Islet of Langerhans (tissue), 1 donor: ENCODE results near the gene RASL11B.
"Not testable (repeated sequence)": the region's sequence is repeated elsewhere in the genome, so short reads cannot be mapped to it uniquely, and the experiment has no call there.

Source experiments
- FAIRE-seq: peaks from one replicate; lab custom pipeline; 2011; peaks lifted over from hg19 to GRCh38; lab: Jason Lieb, UNC

The RASL11B gene

DNA sequence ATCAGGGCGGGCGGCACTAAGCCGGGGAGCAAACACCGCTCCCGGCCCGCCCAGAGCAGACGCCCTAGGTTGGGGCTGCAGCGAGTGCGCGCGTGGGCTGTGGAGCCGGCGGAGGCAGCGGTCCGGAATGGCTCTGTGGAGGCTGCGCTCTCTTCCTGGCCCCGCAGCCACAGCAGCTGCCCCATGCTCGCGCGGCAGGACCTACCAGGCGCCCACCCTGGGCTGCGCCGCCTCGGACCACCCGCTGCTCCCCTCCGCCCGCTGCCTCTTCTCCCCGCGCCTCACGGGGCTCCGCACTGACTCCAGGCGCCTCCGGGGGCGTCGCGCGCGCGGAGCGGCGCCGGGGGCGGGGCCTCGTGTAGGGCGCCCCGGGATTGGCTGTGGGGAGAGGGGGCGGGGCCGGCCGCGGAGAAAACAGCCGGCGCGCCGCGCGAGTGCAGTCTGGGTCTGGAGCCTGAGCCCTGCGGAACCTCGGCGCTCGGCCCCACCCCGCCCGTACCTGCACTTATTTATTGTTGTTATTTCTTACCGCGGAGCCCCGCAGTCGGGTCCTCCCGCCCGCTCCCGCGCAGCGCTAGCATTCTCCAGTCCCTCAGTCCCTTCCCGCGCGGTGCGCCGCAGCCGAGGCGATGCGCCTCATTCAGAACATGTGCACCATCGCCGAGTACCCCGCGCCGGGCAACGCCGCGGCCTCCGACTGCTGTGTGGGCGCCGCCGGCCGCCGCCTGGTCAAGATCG is at the start of gene RASL11B:
TSS of gene RASL11B (plus strand) at position 439 of the 738 bp plus-strand sequence. CDS start at position 630, 191 bp downstream.
- FAIRE-seq: no peak

GRCh38 chr4:52813546-52813945 is 48.6 kb upstream of the RASL11B start:
- FAIRE-seq: no peak

GRCh38 chr4:52822583-52822971 is 39.5 kb upstream of the RASL11B start:
- no peak for FAIRE-seq

DNA sequence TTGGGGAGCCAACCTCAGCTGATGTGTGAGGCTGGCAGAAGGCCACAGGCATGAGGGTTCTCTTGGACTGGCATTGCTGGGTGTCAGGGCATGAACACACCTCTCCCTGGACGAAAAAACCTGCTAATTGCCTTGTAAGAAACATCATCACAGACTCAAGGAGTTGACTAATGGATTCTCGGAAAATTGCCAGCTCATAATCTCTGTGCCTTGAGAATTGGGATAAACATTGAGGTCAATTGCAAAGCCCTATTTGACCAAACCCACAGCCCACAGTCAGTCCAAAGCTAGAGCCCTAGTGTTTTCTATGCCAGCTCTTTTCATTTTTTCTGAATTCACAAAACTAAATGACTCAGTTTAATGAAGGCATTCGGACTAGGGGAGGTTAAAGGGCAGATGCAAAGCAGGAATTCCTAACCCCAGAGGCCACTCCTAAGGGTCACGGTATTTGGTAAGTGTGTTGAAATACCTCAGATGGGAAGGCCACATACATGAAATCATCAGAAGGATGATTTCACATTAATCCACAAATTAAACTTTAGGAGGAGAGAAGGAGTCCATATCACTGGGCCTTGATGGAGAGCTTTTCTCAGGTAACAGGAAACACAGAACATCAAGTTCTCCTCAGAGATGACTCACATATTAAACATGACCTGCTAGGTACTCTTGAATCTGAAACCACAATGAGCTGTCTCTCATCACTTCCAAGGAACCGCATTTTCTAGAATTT is 39.0 kb upstream of the RASL11B start:
- FAIRE-seq: no peak

DNA sequence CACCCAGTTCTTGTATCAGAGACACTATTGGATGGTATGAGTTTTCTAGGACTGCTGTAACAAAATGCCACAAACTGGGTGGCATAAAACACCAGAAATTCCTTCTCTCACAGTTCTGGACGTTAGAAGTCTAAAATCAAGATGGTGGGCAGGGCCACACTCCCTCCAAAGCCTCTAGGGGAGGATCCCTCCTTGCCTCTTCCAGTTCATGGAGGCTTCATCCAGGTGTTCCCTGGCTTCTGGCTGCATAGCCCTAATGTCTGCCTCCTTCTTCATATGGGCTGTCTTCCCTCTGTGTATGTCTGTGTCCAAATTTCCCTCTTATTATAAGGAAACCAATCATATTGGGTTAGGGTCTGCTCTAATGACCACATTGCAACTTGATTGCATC is 38.4 kb upstream of the RASL11B start:
- no peak for FAIRE-seq

- FAIRE-seq: no peak
Observed at GRCh38 chr4:52824270-52824602, 37.9 kb upstream of the RASL11B start.

DNA sequence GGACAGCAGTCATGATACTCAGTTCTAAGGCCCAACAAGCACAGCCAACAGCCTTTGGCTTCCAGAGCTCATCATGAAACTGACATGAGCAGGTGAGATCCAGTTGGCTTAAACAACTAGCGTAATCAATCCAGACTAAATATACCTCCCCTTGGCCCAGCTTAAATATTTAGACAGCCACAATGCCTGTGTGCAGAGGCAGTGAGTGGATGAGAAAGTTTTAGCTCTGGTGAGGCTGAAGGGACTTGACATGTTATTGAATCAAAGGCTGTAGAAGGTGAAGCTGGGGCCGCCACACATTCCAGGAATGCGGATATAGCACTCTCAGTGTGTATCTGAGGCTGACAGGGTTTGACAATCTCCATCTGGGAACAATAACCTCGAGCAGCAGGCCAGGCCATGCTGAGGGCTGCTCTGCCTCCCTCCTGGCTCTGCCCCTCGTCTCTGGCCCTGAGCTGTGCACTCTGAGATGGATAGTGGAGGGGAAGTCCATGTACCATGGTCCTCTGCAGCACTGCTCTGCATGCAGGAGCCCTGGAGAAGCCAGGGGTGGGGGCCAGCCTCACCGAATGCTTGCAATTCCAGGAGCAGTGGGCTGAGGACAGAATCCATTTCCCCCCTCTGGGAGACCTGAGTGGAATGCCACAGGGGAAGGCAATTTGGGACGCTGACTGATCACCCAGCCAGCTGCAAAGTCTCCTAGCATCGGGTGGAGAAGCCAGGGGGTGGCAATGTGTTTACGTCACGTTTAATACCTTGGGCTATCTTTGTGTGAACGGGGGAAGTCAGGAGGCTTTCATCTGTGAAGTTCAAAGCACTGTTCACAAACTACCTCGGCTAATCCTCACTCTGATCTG is 37.3 kb upstream of the RASL11B start:
- no peak for FAIRE-seq

DNA sequence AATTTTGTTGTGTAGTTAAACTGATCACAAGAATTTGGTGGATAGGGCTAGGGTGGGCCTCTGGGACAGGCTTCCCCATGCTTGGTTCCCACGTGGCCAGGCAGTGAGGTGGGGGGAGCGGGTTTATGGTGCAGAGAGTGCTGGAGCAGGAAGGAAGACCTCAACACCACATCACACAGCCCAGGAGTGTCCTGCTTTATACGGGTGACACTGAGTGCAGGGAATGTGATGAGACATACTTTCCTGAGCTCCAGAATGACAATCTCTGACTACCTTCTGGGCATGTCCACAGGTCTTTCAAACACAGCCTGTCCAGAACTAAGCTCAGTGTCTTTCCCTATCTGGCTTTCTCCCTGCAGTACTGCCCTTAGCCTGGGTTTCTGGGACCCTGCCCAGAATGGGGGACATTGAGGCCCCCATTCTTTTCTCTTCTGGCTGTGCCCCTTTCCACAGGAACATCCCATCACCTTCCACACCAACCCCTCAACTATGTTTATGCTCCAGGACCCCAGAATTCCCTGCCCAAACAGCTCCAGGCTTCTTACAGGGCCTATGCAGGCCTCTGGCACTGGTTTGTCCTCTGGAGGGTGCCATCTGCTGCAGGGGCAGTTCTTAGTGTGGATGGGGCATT is 36.5 kb upstream of the RASL11B start:
- FAIRE-seq: no peak

DNA sequence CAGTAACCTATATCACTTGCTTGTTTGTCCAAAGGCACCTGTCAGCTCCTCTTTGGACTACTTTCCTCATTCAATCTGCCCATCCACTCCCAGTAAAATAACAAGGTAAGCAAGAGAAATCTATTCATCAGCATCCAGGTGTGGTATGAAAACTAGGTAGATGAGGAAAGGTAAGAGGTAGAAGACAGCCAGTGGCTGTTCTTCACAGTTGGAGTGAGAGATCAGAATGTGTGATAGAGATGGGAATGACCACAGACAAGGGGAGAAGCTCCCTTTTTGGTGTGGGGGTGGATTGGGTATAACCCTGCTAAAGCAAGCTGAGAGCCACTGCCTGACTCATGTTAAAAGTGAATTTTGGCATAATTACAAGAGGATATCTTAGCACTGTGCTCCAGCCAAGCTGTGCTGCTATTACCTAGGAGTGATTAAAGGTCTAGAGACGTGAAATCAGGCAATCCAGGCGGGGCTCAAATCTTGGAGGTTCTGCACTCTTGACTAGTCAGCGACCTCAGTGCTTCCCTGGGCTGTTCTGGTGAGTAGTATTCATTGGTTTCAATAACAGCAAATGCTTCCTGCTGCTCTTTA is 28.1 kb upstream of the RASL11B start:
- no peak for FAIRE-seq

DNA sequence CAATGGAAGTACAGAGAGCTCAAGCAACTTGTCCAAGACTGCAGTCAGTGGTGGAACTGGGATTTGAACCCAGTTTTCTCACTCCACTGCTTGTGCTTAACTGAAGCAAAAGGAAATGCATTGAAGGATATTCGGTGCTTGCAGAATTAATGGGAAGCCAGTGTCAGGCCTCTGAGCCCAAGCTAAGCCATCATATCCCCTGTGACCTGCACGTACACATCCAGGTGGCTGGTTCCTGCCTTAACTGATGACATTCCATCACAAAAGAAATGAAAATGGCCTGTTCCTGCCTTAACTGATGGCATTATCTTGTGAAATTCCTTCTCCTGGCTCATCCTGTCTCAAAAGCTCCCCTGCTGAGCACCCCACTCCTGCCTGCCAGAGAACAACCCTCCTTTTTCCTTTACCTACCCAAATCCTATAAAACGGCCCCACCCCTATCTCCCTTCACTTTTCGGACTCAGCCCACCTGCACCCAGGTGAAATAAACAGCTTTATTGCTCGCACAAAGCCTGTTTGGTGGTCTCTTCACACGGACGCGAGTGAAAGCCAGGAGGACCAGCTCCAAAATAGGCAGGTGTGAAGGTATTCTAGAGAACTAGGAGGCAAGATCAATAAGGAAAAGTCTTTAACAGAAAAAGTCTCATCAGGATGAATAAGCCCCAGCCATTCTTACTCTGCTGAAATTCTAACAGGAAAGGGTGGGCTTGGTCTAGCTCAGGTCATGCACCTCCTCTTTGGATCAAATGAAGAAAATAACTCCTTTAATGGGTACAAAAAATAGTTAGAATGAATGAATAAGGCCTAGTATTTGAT is 27.3 kb upstream of the RASL11B start:
- FAIRE-seq: not testable (repeated sequence)

DNA sequence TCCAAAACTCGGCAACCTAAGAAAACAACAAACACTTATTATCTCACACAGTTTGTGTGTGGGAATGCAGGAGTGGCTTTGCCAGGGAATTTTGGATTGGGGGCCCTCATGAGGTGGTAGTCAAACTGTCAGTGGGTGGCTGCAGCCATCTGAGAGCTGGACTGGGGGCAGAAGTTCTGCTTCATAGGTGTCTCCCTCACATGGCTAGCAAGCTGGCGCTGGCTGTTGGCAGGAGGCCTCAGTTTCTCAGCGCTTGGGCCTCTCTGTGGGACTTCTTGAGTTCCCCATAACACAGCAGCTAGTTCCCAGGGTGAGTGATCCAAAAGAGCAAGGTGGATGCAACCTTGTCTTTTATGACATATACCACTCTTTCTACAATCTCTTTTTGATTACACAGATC is 26.0 kb upstream of the RASL11B start:
- no peak for FAIRE-seq

DNA sequence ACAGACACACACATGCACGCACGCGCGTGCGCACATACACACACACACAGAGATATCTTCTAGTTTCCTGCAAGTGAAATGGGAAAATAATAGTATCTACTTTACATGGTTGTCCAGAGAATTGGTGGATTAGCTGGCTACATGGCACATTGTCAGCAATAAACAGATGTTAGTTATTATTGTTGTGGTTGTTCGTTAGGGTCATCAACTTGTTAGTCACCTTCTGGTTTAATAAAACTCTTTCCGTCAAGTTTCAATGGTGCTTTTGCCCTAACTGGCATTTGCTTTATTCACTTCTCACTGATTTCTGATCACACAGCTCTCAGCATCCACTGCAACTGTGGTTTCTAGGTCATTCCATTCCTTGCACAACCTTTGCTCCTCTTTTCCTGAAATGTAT is 25.4 kb upstream of the RASL11B start:
- FAIRE-seq: no peak

DNA sequence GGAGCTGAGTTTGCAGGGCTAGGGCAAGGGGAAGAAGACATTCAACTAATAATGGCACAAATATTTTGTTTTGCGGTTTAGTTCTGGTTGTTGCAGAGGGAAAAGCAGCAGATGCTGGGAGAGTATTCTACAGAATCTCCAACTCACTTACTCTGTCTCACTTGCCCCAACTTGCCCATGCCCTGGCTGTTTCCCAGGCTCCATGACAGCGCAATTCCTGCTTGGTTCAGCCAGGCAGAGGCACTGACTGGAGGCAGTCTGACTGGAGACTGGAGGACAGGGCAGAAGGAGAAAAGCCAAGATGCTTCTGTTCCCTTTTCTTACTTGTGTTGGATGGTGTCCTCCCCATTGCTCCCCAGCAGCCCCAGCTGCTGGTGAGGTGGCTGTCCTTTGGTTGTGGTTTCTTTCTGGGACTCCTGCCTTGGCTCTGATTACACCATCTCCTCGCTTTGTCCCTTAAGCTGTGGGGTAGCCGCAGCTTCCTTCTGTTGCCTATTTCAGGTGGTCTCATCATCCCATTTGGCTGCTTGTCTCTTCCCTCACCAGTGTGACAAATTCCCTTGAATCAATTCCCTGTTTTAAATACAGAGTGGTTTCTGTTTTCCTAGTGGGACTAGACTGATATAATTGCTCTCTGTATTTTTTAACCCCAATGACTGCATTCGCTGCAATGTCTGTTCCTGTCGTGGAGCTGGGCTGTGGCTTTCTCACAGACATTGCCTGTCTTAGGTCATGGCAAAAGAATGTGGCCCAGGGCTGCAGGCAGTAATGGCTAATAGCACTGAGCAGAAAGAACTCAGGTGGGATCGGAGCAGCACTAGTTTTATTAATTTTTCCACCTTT is 24.2 kb upstream of the RASL11B start:
- FAIRE-seq: no peak

- no peak for FAIRE-seq
Observed at GRCh38 chr4:52838729-52839586, 23.2 kb upstream of the RASL11B start.

- no peak for FAIRE-seq
Observed at GRCh38 chr4:52840531-52841370, 21.4 kb upstream of the RASL11B start.

GRCh38 chr4:52841682-52842456 is 20.2 kb upstream of the RASL11B start:
- no peak for FAIRE-seq

- FAIRE-seq: no peak
Observed at GRCh38 chr4:52842792-52843191, 19.3 kb upstream of the RASL11B start.

DNA sequence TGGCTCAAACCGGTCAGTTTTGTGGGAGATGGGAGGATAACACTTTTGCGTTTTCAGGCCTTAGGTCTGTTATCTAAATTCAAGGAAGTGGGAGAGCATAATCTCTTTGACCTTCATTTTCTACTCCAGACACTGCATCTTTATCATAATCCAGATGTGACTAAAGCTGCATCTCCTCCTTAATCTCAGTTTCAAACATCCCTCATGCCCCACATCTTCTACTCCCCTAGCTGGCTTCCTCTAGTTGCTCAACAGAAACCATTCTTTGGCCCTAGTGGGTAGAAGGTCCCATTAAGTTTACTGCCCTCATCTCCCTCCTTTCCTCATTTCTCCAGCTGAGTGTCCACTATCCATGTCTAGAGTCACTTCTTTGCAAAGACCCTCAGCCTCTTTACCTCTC is 18.8 kb upstream of the RASL11B start:
- FAIRE-seq: no peak
